Progenitor cell of endocrine pancreas (in vitro differentiated cells): Measurements from ENCODE around the gene NEK1. TPM values are rescaled to one million over a fixed set of nuclear protein-coding genes. Genes with fewer than 3 reads are reported as not detected.
A peak's percentile ranks its signal among the peaks of the same experiment; 100 is the strongest.

ENCODE experiments used
- DNase-seq: peaks from one replicate; pipeline ENCODE4 v3.0.0; 2021; ENCODE audit warnings: low spot score; ENCODE audit not compliant: unreplicated experiment
- H3K27ac Mint-ChIP-seq: 2 replicates; pipeline ENCODE4 v1.8.0; 2021; ENCODE audit warnings: mild to moderate bottlenecking, moderate library complexity, mixed read lengths
- H3K27me3 Mint-ChIP-seq: 2 replicates; pipeline ENCODE4 v1.8.0; 2021; ENCODE audit warnings: mixed read lengths
- H3K36me3 Mint-ChIP-seq: 2 replicates; pipeline ENCODE4 v1.8.0; 2022; ENCODE audit warnings: mixed read lengths; ENCODE audit not compliant: insufficient read depth
- H3K4me1 Mint-ChIP-seq: 2 replicates; pipeline ENCODE4 v1.8.0; 2021; ENCODE audit warnings: low read depth, mixed read lengths
- H3K4me3 Mint-ChIP-seq: 2 replicates; pipeline ENCODE4 v1.8.0; 2021; ENCODE audit warnings: low read depth, mild to moderate bottlenecking, moderate library complexity, mixed read lengths
- H3K9me3 Mint-ChIP-seq: 2 replicates; pipeline ENCODE4 v1.8.0; 2021; ENCODE audit warnings: low read depth, mixed read lengths
- total RNA-seq: library from RNA; stranded (reverse); gene quantifications from 2 replicates; pipeline ENCODE4 v1.2.1, GENCODE V29; 2021
- TF ChIP-seq, protein P1 (sequence below): fragments of 200-600 bp; sonication (generic); IDR thresholded peaks from one replicate; pipeline ENCODE4 v1.5.0; 2021; ENCODE audit warnings: antibody characterized with exemption, mild to moderate bottlenecking; ENCODE audit not compliant: unreplicated experiment

The NEK1 gene
- total RNA-seq, 1 donor from 2014 or later, result 15.0 TPM

DNA sequence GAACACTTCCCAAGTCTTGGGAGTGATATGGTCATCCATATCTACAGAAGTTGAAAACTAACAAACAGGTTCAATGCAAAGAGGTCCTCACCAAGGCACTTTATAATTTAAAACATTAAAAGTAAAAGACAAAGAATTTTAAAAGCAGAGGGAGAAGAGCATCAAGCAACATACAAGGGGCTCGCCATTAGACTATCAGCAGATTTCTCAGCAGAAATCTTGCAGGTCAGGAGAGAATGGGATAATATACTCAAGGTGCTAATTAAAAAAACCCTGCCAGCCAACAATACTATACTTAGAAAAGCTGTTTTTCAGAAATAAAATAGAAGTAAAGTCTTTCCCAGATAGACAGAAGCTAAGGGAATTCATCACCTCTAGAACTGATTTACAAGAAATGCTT is 121.2 kb downstream of the NEK1 start:
- Mint-ChIP-seq H3K27me3 (no peaks in the 10 kb centered on the region), H3K36me3 (peaks cover 14% of the 10 kb centered on the region), H3K4me1 (no peaks in the 10 kb centered on the region), H3K27ac (no peak overlapping the region), H3K9me3 (peaks cover 5% of the 10 kb centered on the region), H3K4me3 (no peak overlapping the region)
- no peak for DNase-seq
- TF ChIP-seq, protein P1, sequence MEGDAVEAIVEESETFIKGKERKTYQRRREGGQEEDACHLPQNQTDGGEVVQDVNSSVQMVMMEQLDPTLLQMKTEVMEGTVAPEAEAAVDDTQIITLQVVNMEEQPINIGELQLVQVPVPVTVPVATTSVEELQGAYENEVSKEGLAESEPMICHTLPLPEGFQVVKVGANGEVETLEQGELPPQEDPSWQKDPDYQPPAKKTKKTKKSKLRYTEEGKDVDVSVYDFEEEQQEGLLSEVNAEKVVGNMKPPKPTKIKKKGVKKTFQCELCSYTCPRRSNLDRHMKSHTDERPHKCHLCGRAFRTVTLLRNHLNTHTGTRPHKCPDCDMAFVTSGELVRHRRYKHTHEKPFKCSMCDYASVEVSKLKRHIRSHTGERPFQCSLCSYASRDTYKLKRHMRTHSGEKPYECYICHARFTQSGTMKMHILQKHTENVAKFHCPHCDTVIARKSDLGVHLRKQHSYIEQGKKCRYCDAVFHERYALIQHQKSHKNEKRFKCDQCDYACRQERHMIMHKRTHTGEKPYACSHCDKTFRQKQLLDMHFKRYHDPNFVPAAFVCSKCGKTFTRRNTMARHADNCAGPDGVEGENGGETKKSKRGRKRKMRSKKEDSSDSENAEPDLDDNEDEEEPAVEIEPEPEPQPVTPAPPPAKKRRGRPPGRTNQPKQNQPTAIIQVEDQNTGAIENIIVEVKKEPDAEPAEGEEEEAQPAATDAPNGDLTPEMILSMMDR, result no peak

DNA sequence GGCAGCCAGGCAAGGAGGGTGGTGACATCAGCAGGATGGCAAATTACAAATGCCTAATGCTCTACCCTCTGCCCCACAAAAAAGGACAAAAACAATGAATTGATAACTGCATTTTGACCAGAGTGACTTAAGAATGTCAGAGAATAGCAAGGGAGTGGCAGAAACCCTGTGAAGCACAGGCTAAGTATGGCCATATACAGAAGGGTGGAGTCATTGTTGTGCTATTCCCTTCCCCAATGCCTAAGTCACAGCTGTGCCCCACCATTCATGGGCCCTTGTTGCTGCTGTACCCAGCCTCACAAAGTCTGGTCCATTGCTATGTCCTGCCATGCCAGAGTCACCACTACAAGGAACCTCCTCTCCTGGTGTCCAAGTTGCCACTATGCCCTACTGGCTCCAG is 123.1 kb downstream of the NEK1 start:
- no peak overlapping the region for H3K27ac Mint-ChIP-seq
- H3K9me3 Mint-ChIP-seq, result peaks cover 5% of the 10 kb centered on the region
- DNase-seq, result no peak
- peaks cover 16% of the 10 kb centered on the region for H3K36me3 Mint-ChIP-seq
- no peaks in the 10 kb centered on the region for H3K4me1 Mint-ChIP-seq
- no peak overlapping the region for H3K4me3 Mint-ChIP-seq
- TF ChIP-seq, protein P1, result no peak
- H3K27me3 Mint-ChIP-seq, result no peaks in the 10 kb centered on the region

DNA sequence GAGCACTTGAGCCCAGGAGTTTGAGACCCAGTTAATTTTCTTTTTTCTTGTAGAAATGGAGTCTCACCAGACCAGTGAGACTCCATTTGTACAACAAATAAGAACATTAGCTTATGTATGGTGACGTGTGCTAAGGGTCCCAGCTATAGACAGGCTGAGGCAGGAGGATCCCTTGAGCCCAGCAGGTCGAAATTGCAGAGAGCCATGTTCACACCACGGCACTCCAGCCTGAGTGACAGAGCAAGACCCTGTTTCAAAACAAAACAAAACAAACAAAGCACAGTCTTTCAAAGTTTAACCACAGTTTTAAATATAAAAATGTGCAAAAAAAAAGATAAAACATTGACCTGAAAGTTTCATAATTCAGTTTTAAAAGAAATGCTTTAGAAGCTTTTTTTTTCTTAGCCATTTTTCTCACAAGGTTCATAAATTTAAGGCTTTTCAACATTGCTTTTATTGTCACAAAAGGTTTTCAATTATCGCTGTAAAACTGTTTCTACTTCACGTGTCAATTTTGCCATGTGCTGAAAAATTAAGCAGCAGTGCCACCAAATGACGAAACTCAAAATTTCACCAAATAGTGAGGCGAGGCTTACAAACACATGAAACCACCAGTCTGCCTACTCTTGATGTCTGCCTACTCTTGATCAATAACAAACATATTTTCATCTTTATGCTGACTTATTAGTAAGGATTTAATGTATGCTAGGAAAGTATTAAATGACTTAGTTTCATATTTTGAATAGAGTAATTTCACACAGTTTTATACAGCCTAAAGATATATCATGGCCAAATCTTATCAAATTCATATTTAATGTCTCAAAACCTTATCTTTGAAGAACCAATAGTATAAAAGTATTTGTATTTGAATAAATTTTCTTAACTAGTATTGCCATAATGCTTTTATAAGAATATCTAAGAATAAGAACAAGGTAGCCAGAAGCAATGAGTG is 126.3 kb downstream of the NEK1 start:
- Mint-ChIP-seq H3K4me1 (no peaks in the 10 kb centered on the region), H3K36me3 (peaks cover 18% of the 10 kb centered on the region), H3K4me3 (no peak overlapping the region), H3K9me3 (peaks cover 7% of the 10 kb centered on the region), H3K27me3 (no peaks in the 10 kb centered on the region), H3K27ac (peak overlapping the region; percentile 60)
- TF ChIP-seq, protein P1, result peak; percentile 72
- peak; percentile 20 for DNase-seq

DNA sequence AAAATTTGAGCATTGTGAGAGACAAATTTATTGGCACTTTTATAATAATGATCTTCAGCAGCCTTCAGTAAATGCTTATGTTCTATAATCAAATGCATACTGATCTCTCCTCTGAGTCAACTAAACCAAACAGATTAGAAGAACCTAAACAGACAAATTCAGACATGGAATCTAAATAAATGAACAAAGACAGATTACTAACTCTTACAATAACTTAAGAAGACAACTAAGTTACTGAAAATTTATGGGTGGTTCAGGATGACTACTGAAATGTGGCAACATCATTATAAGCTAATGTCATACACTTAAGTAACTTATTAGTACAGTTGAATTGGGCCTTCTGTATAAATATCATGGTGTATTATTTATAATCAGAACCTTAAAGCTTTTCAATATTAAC is 127.3 kb downstream of the NEK1 start:
- TF ChIP-seq, protein P1, result no peak
- Mint-ChIP-seq H3K4me3 (no peak overlapping the region), H3K27me3 (no peaks in the 10 kb centered on the region), H3K4me1 (no peaks in the 10 kb centered on the region), H3K27ac (no peak overlapping the region), H3K9me3 (peaks cover 10% of the 10 kb centered on the region), H3K36me3 (peaks cover 17% of the 10 kb centered on the region)
- no peak for DNase-seq

DNA sequence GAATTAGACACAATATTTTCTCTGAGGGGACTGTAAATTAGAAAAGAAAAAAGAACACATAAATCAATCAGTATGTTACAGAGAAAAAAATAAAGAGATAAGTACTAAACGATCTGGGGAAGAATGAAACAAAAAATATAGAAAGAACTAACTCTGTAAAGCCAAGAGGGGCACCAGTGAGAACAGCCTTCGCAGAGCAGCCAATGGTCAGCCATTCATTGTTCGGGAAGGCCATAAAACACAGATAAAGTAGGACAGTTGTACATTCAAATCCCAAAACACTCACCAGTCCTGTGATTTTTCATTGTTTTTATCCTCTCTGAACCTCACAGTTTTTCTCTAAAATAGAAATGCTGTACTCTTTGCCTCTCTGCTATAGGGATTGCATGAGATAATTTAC is 127.9 kb downstream of the NEK1 start:
- H3K36me3 Mint-ChIP-seq, result peaks cover 17% of the 10 kb centered on the region
- no peak overlapping the region for H3K4me3 Mint-ChIP-seq

More for the DNA sequence above, 127.9 kb downstream of the NEK1 start:
- Mint-ChIP-seq H3K27me3 (no peaks in the 10 kb centered on the region), H3K9me3 (peaks cover 10% of the 10 kb centered on the region), H3K4me1 (no peaks in the 10 kb centered on the region), H3K27ac (no peak overlapping the region)
- TF ChIP-seq, protein P1, result peak; percentile 15
- no peak for DNase-seq
